GM12801 (cell line): ENCODE results near the gene HIF1A.

Experiments used
- CTCF ChIP-seq: IDR thresholded peaks from one replicate; pipeline ENCODE4 v1.5.1; 2011; ENCODE audit warnings: control low read depth; ENCODE audit not compliant: insufficient read length; ENCODE audit errors: extremely low read depth

Gene HIF1A

GRCh38 chr14:61694830-61695694 lies at the start of gene HIF1A:
Gene HIF1A, plus strand, starts transcription at chr14:61695513. Its CDS starts 292 bp downstream, at chr14:61695805.
- no peak for TF ChIP-seq CTCF

GRCh38 chr14:61646366-61647116 lies 48.8 kb upstream of the HIF1A start:
- TF ChIP-seq CTCF: no peak

GRCh38 chr14:61647704-61648103 lies 47.6 kb upstream of the HIF1A start:
- TF ChIP-seq CTCF: no peak

GRCh38 chr14:61648377-61648776 lies 46.9 kb upstream of the HIF1A start:
- TF ChIP-seq CTCF: no peak

GRCh38 chr14:61649283-61649682 lies 46.0 kb upstream of the HIF1A start:
- no peak for TF ChIP-seq CTCF

GRCh38 chr14:61651355-61651754 lies 44.0 kb upstream of the HIF1A start:
- TF ChIP-seq CTCF: no peak

- no peak for TF ChIP-seq CTCF
Observed at GRCh38 chr14:61652526-61653262, 42.6 kb upstream of the HIF1A start.
